ENCODE data around the gene ARHGAP26. TPM values are rescaled to one million over a fixed set of nuclear protein-coding genes. Genes with fewer than 3 reads are reported as not detected.

The ARHGAP26 gene
- polyA plus RNA-seq, 6 donors from 2014 or later = 2.4 to 8.7 (median 4.1) TPM

GRCh38 chr5:142881076-142881783 is 111.1 kb downstream of the ARHGAP26 start:
- H3K27ac Mint-ChIP-seq = no peak overlapping the region
- H3K9me3 Mint-ChIP-seq = no peaks in the 10 kb centered on the region
- DNase-seq (peak; percentile 20), ATAC-seq (ENCODE audit: low read depth in 2 of 2) (peak; percentile 58 to 75)
- no peak overlapping the region for H3K4me3 Mint-ChIP-seq
- H3K27me3 Mint-ChIP-seq = no peaks in the 10 kb centered on the region
- peaks cover 0 to 5% (median 0%) of the 10 kb centered on the region in 3 donors for H3K4me1 Mint-ChIP-seq
- no peaks in the 10 kb centered on the region for H3K36me3 Mint-ChIP-seq

DNA sequence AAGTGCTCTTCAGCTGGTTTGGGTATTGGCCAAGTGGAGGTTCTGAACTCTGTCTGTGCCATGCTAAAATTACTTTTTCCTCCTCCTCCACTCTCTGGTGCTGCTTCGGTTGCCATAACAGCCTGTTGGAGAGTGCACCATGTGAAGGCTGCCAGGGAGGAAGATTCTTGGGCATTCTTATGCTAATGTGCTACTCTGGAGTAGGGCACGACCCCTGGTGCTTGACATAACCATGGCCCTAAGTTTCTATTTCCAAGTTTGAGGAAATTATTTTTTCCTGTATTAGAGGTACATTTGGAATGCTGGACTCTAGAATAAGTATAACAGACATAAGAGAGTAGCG is 111.6 kb downstream of the ARHGAP26 start:
- H3K36me3 Mint-ChIP-seq = no peaks in the 10 kb centered on the region
- H3K4me3 Mint-ChIP-seq = no peak overlapping the region
- peaks cover 0 to 5% (median 0%) of the 10 kb centered on the region in 3 donors for H3K4me1 Mint-ChIP-seq
- H3K27ac Mint-ChIP-seq = no peak overlapping the region
- no peaks in the 10 kb centered on the region for H3K9me3 Mint-ChIP-seq
- H3K27me3 Mint-ChIP-seq = no peaks in the 10 kb centered on the region
- ATAC-seq (ENCODE audit: low read depth in 2 of 2) (no peak), DNase-seq (no peak)

DNA sequence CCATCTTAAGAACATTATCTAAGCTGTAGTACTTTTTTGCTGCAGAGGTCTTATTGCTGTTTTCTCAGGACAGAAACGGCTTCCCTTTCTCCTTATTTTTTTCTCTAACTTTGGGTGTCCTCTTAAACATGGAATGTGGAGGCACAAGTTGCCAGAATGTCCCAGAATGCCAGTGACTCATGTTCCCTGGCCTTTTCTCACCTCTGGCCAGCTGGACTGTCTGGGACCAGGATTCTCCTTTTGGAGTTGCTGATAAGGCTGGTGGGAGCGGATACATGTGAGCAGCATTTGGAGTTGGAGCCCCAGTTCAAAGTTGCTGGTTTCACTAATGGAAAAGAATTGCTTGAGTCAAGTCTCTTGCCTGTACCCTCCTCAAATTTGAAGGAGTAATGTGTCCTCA is 112.8 kb downstream of the ARHGAP26 start:
- Mint-ChIP-seq H3K27me3 (no peaks in the 10 kb centered on the region), H3K36me3 (no peaks in the 10 kb centered on the region), H3K27ac (no peak overlapping the region), H3K4me3 (no peak overlapping the region), H3K4me1 (peaks cover 0 to 5% (median 0%) of the 10 kb centered on the region in 3 donors), H3K9me3 (no peaks in the 10 kb centered on the region)
- ATAC-seq (ENCODE audit: low read depth in 2 of 2) (no peak), DNase-seq (no peak)

GRCh38 chr5:142883438-142883837 is 113.3 kb downstream of the ARHGAP26 start:
- DNase-seq (no peak), ATAC-seq (ENCODE audit: low read depth in 2 of 2) (no peak)
- Mint-ChIP-seq H3K9me3 (no peaks in the 10 kb centered on the region), H3K36me3 (no peaks in the 10 kb centered on the region), H3K4me1 (peaks cover 0 to 5% (median 0%) of the 10 kb centered on the region in 3 donors), H3K27ac (no peak overlapping the region), H3K27me3 (no peaks in the 10 kb centered on the region), H3K4me3 (no peak overlapping the region)

- H3K36me3 Mint-ChIP-seq = no peaks in the 10 kb centered on the region
These were observed 113.9 kb downstream of the ARHGAP26 start for GRCh38 chr5:142884029-142884428.

DNA sequence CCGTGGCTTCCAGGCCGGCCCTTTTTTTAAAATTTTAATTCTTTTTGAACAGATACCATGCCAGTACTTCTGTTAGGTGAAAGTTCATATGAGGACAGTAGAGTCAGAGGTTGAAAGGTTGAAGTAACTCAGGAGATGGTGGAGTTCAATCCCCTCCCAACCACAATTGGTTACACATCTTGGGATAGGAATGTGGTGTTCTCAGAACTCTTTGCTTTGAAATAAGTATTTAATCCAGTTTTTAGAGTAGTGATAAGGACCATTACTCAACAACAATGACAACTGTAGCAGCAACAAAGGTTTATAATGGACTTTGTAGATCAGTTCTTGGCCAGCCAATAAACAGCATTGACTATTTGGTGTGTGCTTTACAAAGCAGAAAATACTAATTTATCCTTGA is 116.0 kb downstream of the ARHGAP26 start:
- Mint-ChIP-seq H3K4me3 (no peak overlapping the region), H3K27ac (peak overlapping the region in 3 of 6 donors; percentile 12 to 52 (median 30)), H3K36me3 (no peaks in the 10 kb centered on the region), H3K4me1 (peaks cover 0 to 5% (median 0%) of the 10 kb centered on the region in 3 donors), H3K27me3 (no peaks in the 10 kb centered on the region), H3K9me3 (no peaks in the 10 kb centered on the region)
- ATAC-seq (ENCODE audit: low read depth in 2 of 2) = no peak
- no peak for DNase-seq

More at GRCh38 chr5:142884029-142884428, 113.9 kb downstream of the ARHGAP26 start:
- H3K4me3 Mint-ChIP-seq = no peak overlapping the region
- no peaks in the 10 kb centered on the region for H3K9me3 Mint-ChIP-seq
- H3K27me3 Mint-ChIP-seq = no peaks in the 10 kb centered on the region
- DNase-seq (no peak), ATAC-seq (ENCODE audit: low read depth in 2 of 2) (no peak)
- H3K4me1 Mint-ChIP-seq = peaks cover 0 to 5% (median 0%) of the 10 kb centered on the region in 3 donors
- peak overlapping the region in 2 of 6 donors; percentile 5 to 49 for H3K27ac Mint-ChIP-seq

DNA sequence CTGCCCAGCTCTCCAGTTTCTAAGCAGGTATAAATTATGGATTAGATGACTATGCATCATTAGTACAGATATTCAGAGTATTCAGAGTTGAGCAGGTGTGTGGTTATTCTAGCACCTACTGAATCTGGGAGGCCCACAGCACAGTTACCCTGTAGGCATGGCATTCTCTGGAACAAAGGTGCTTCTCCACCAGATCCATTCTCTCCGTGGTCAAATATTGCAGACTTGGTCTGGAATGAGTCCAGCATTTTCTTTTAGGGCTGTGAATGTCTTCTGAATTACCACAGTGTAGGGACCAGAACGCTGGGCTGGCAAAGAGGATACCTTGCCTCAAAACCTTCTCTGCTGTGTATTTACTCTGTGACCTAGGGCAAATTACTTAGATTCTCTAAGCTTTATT is 116.8 kb downstream of the ARHGAP26 start:
- Mint-ChIP-seq H3K27ac (no peak overlapping the region), H3K27me3 (no peaks in the 10 kb centered on the region), H3K4me3 (no peak overlapping the region), H3K36me3 (no peaks in the 10 kb centered on the region), H3K4me1 (peaks cover 0 to 4% (median 0%) of the 10 kb centered on the region in 3 donors), H3K9me3 (no peaks in the 10 kb centered on the region)
- ATAC-seq (ENCODE audit: low read depth in 2 of 2) = no peak
- no peak for DNase-seq

DNA sequence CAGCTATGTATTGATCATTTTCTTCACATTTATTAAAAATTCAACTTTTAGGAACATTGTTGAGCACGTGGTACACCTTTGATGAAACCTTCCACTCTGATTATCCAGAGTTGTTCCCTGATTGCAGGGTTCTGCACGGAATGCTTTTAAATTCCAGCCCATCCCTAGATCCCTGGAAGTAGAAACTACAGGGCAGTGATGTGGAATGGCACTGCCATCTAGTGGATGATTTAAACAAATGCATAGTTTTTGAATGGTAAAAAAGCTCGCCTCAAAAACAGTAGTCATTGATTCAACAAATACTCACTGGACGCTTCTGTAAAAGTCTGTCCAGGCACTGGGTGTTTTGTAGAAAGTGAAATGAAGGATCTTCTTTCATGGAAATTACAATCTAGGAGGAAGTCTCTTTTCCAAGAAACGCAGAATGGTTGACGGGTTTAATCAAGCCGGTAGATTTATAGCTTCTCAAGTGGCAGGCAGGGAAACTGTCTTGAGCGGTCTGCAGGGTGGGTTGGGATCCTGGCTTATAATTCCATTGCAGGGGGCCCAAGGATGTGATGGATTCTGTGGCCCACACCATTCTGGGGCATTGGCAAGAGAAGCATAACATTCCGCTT is 118.4 kb downstream of the ARHGAP26 start:
- H3K4me1 Mint-ChIP-seq = no peaks in the 10 kb centered on the region
- H3K27me3 Mint-ChIP-seq = no peaks in the 10 kb centered on the region
- H3K9me3 Mint-ChIP-seq = no peaks in the 10 kb centered on the region
- no peak overlapping the region for H3K4me3 Mint-ChIP-seq
- DNase-seq (peak; percentile 12), ATAC-seq (ENCODE audit: low read depth in 2 of 2) (no peak)
- H3K36me3 Mint-ChIP-seq = no peaks in the 10 kb centered on the region
- H3K27ac Mint-ChIP-seq = peak overlapping the region in 1 of 6 donors; percentile 70

DNA sequence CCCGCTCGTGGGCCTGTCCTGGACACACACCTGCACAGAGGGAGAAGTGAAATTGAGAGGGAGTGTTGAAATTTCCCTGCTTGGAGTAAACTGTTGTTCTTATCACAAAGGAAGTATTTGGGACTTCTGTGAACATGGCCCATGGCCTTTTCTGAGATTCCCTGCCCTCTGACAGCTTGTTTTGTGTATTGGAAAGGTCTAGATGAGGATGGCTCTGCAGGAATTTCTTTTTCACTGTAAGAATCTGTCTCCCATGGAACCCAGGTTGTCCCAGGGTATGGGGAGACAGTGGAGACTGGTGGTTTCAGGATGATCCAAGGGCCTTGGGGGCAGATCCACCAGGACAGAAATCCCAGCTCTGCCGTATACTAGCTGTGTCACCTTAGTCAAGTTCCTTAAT is 121.8 kb downstream of the ARHGAP26 start:
- no peaks in the 10 kb centered on the region for H3K9me3 Mint-ChIP-seq
- H3K4me1 Mint-ChIP-seq = no peaks in the 10 kb centered on the region
- DNase-seq (no peak), ATAC-seq (ENCODE audit: low read depth in 2 of 2) (no peak)
- H3K27me3 Mint-ChIP-seq = no peaks in the 10 kb centered on the region
- H3K27ac Mint-ChIP-seq = peak overlapping the region in 1 of 6 donors; percentile 62
- no peak overlapping the region for H3K4me3 Mint-ChIP-seq
- peaks cover 8 to 18% of the 10 kb centered on the region in 2 donors for H3K36me3 Mint-ChIP-seq

DNA sequence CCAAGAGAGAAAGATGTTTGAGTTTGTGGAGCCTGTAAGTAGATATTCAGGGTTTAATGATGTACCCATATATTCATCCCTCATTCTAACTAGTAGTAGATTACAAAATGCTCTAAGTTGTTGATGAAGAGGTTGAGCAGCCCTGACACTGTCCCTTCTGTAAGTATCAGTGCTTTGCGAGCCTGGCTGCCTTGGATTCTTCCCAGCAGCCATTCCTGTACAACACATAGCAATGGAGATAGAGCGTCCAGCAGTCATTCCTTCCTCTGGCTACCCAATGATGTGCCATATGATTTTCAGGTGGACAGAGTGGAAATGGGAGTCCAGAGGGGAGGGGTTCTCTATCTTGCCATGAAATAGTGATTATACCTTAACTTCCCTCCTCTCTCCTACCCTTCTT is 124.1 kb downstream of the ARHGAP26 start:
- Mint-ChIP-seq H3K27ac (no peak overlapping the region), H3K4me3 (no peak overlapping the region), H3K4me1 (no peaks in the 10 kb centered on the region), H3K36me3 (peaks cover 8 to 19% of the 10 kb centered on the region in 2 donors), H3K27me3 (no peaks in the 10 kb centered on the region), H3K9me3 (no peaks in the 10 kb centered on the region)
- no peak for DNase-seq
- no peak for ATAC-seq (ENCODE audit: low read depth in 2 of 2)

DNA sequence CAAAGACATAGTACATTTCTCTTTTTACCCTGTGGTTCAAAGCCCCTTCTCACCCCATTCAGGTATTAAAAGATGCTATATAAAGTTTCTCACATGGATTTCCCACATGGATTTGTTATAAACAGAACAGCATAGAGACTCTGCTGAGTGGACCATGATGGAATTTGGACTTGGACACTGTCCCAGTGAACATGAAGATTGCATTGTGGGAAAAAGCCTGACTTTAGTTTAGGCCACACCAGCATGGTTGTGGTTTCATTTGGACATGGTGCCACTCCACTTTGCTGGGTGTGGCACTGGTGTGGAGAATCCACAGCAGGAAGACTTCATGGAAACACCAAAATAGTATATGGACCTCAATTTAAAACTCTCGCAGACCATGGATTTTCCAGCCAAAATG is 124.6 kb downstream of the ARHGAP26 start:
- Mint-ChIP-seq H3K27me3 (no peaks in the 10 kb centered on the region), H3K36me3 (peaks cover 8 to 19% of the 10 kb centered on the region in 2 donors), H3K9me3 (no peaks in the 10 kb centered on the region), H3K4me1 (no peaks in the 10 kb centered on the region), H3K27ac (no peak overlapping the region), H3K4me3 (no peak overlapping the region)
- ATAC-seq (ENCODE audit: low read depth in 2 of 2) (no peak), DNase-seq (no peak)

DNA sequence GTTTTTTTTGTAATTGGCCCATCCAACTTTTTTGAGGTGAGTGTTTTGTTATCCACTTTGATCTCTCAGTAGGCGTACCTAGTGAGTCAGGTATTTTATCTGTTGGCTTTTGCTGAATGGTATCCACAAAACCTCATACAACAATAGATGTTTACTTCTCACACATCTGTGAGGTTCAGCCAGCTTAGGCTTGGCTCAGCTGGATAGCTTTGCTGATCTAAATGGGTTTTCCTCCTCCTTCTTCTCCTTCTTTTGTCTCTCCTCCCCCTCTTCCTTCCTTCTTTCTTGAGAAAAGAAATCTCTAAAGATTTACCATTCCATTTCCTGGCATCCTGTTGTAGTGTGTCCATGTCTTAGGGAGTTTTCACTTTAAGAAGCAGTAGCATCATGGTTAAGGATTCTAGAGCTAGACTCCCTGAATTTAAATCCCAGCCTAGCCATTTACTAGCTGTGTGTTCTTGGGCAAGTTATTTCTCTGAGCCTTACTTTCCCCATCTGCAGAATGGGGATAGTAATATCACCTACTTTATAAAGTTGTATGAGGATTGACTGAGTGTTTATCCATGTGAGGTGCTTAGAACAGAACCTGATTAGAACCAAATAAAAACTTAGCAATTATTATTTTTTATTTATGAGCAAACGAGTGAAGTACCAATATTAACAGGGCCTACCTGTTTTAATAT is 126.3 kb downstream of the ARHGAP26 start:
- Mint-ChIP-seq H3K9me3 (no peaks in the 10 kb centered on the region), H3K27me3 (no peaks in the 10 kb centered on the region), H3K36me3 (peaks cover 8 to 19% of the 10 kb centered on the region in 2 donors), H3K4me1 (no peaks in the 10 kb centered on the region), H3K4me3 (no peak overlapping the region), H3K27ac (peak overlapping the region in 1 of 6 donors; percentile 47)
- DNase-seq (no peak), ATAC-seq (ENCODE audit: low read depth in 2 of 2) (no peak)

- no peak for DNase-seq
- no peak for ATAC-seq (ENCODE audit: low read depth in 2 of 2)
- Mint-ChIP-seq H3K36me3 (peaks cover 8 to 19% of the 10 kb centered on the region in 2 donors), H3K4me1 (no peaks in the 10 kb centered on the region), H3K27me3 (no peaks in the 10 kb centered on the region), H3K27ac (no peak overlapping the region), H3K4me3 (peak overlapping the region in 1 of 8 donors; percentile 4), H3K9me3 (no peaks in the 10 kb centered on the region)
These were observed 127.2 kb downstream of the ARHGAP26 start for GRCh38 chr5:142897328-142897727.

- Mint-ChIP-seq H3K27me3 (no peaks in the 10 kb centered on the region), H3K4me1 (no peaks in the 10 kb centered on the region), H3K27ac (no peak overlapping the region), H3K36me3 (peaks cover 7 to 19% of the 10 kb centered on the region in 2 donors), H3K4me3 (no peak overlapping the region), H3K9me3 (no peaks in the 10 kb centered on the region)
- no peak for DNase-seq
- no peak for ATAC-seq (ENCODE audit: low read depth in 2 of 2)
These were observed 130.8 kb downstream of the ARHGAP26 start for GRCh38 chr5:142900927-142901326.

All from naive B cell (primary cell).